Fibroblast of lung (primary cell): Measurements from ENCODE around the gene RSPH4A. TPM values are rescaled to one million over a fixed set of nuclear protein-coding genes. Genes with fewer than 3 reads are reported as not detected.

Experiments used
- DNase-seq, 2 donors: peaks; one replicate each; pipeline versions ENCODE4 v3.0.0 to v3.0.0-alpha.2; 2010; ENCODE audit warnings: low read depth in 2 of 2
- H2AFZ ChIP-seq: 2 replicates; pipeline ENCODE4 v1.5.1; 2012; ENCODE audit warnings: low read length, control low read depth, inconsistent platforms
- H3K27ac ChIP-seq: 2 replicates; pipeline ENCODE4 v1.5.1; 2011; ENCODE audit warnings: low read length, control low read depth; ENCODE audit not compliant: insufficient read depth
- H3K27me3 ChIP-seq: 2 replicates; pipeline ENCODE4 v1.5.1; 2011; ENCODE audit warnings: mild to moderate bottlenecking, low read length; ENCODE audit not compliant: control insufficient read depth, insufficient read depth
- H3K36me3 ChIP-seq: 2 replicates; pipeline ENCODE4 v1.5.1; 2011; ENCODE audit warnings: low read length; ENCODE audit not compliant: control insufficient read depth, insufficient read depth
- H3K4me1 ChIP-seq: 2 replicates; pipeline ENCODE4 v1.5.1; 2011; ENCODE audit warnings: low read length; ENCODE audit not compliant: control insufficient read depth, insufficient read depth; ENCODE audit errors: extremely low read depth
- H3K4me2 ChIP-seq: 2 replicates; pipeline ENCODE4 v1.5.1; 2011; ENCODE audit warnings: low read length, control low read depth; ENCODE audit not compliant: insufficient read depth; ENCODE audit errors: extremely low read depth
- H3K4me3 ChIP-seq, 4 experiments: fragments of 200-600 bp in 1 of 4; sonication (generic) in 1 of 4; replicated peaks in 1 of 4; 2 replicates each; pipeline ENCODE4 v1.5.1; 2011 to 2016; ENCODE audit warnings: low read length in 4 of 4, low read depth in 3 of 4, mild to moderate bottlenecking in 3 of 4, control low read depth in 2 of 4, inconsistent platforms in 1 of 4, mixed read lengths in 1 of 4; ENCODE audit not compliant: insufficient read depth in 1 of 4; ENCODE audit errors: control extremely low read depth in 1 of 4
- H3K79me2 ChIP-seq: 2 replicates; pipeline ENCODE4 v1.5.1; 2012; ENCODE audit warnings: mild to moderate bottlenecking, low read length, inconsistent platforms; ENCODE audit not compliant: control insufficient read depth, insufficient read depth
- H3K9ac ChIP-seq: 2 replicates; pipeline ENCODE4 v1.5.1; 2011; ENCODE audit warnings: mild to moderate bottlenecking, low read length, control low read depth; ENCODE audit not compliant: insufficient read depth
- H3K9me3 ChIP-seq: 2 replicates; pipeline ENCODE4 v1.5.1; 2012; ENCODE audit warnings: low read depth, low read length; ENCODE audit not compliant: control insufficient read depth, insufficient read depth
- H4K20me1 ChIP-seq: 2 replicates; pipeline ENCODE4 v1.5.1; 2011; ENCODE audit warnings: low read length; ENCODE audit not compliant: control insufficient read depth, insufficient read depth; ENCODE audit errors: extremely low read depth
- CTCF ChIP-seq, 2 donors: IDR thresholded peaks in 1 of 2; conservative IDR thresholded peaks in 1 of 2; 1 replicate in 1 of 2; 2 replicates in 1 of 2; pipeline ENCODE4 v1.5.1; 2011 to 2012; ENCODE audit warnings: low read length in 2 of 2, control low read depth in 1 of 2, inconsistent platforms in 1 of 2, low read depth in 1 of 2, mild to moderate bottlenecking in 1 of 2
- EZH2 ChIP-seq: IDR thresholded peaks from 2 replicates; pipeline ENCODE4 v1.5.1; 2012; ENCODE audit warnings: low read length, control low read depth, mild to moderate bottlenecking; ENCODE audit errors: missing control alignments
- polyA plus RNA-seq, 2 donors: library from polyadenylated mRNA; depleted of rRNA in 1 of 2; stranded (reverse) in 1 of 2; unstranded in 1 of 2; fragments of >200 nt; gene quantifications; 2 replicates each; pipeline ENCODE4 v1.2.1, GENCODE V29; 2011 to 2012; ENCODE audit warnings: missing spikeins in 1 of 2
- total RNA-seq: library from RNA; depleted of rRNA; stranded (reverse); fragments of >200 nt; gene quantifications from 2 replicates; pipeline ENCODE4 v1.2.1, GENCODE V29; 2014

The RSPH4A gene
- total and polyA plus RNA-seq, 2 donors (not counting 1 experiment from before 2014, with no cell fraction given): 0.17 to 0.18 TPM

- Histone ChIP-seq H3K4me2 (no peak overlapping the region), H3K27me3 (no peaks in the 10 kb centered on the region), H3K27ac (no peak overlapping the region), H3K4me1 (no peaks in the 10 kb centered on the region), H4K20me1 (no peaks in the 10 kb centered on the region), H3K9ac (no peak overlapping the region), H3K9me3 (no peaks in the 10 kb centered on the region), H3K4me3 (no peak overlapping the region), H3K36me3 (no peaks in the 10 kb centered on the region), H2AFZ (no peak overlapping the region), H3K79me2 (no peaks in the 10 kb centered on the region)
- TF ChIP-seq EZH2 (no peak), CTCF (conservative IDR thresholded peaks at IDR 0.05 in 1 of 2, IDR thresholded peaks at IDR 0.05 in 1 of 2; ENCODE audit: low read depth in 1 of 2, low read length in 2 of 2) (no peak)
- DNase-seq: no peak
Observed at GRCh38 chr6:116631379-116631990, 15.2 kb downstream of the RSPH4A start.

- Histone ChIP-seq H3K79me2 (no peaks in the 10 kb centered on the region), H4K20me1 (no peaks in the 10 kb centered on the region), H3K4me1 (no peaks in the 10 kb centered on the region), H3K27ac (no peak overlapping the region), H3K4me2 (no peak overlapping the region), H3K36me3 (no peaks in the 10 kb centered on the region), H3K9me3 (no peaks in the 10 kb centered on the region), H2AFZ (no peak overlapping the region), H3K4me3 (no peak overlapping the region), H3K9ac (no peak overlapping the region), H3K27me3 (no peaks in the 10 kb centered on the region)
- DNase-seq: no peak
- TF ChIP-seq CTCF (conservative IDR thresholded peaks at IDR 0.05 in 1 of 2, IDR thresholded peaks at IDR 0.05 in 1 of 2; ENCODE audit: low read depth in 1 of 2, low read length in 2 of 2): peak in 1 of 2 donors; percentile 21
- TF ChIP-seq EZH2: no peak
Observed at GRCh38 chr6:116633685-116634084, 17.4 kb downstream of the RSPH4A start.

- peak; percentile 33 to 60 for DNase-seq
- no peak overlapping the region for H3K4me3 ChIP-seq
- H3K9ac ChIP-seq: no peak overlapping the region
Observed at GRCh38 chr6:116648156-116648555, 31.9 kb downstream of the RSPH4A start.

More at GRCh38 chr6:116648156-116648555, 31.9 kb downstream of the RSPH4A start:
- Histone ChIP-seq H3K27me3 (no peaks in the 10 kb centered on the region), H3K4me2 (no peak overlapping the region), H3K36me3 (peaks cover 3% of the 10 kb centered on the region), H3K79me2 (no peaks in the 10 kb centered on the region), H3K9me3 (no peaks in the 10 kb centered on the region), H3K4me1 (no peaks in the 10 kb centered on the region), H3K27ac (no peak overlapping the region), H2AFZ (no peak overlapping the region), H4K20me1 (no peaks in the 10 kb centered on the region)
- TF ChIP-seq CTCF (conservative IDR thresholded peaks at IDR 0.05 in 1 of 2, IDR thresholded peaks at IDR 0.05 in 1 of 2; ENCODE audit: low read depth in 1 of 2, low read length in 2 of 2) (no peak), EZH2 (no peak)
